DMS 273 (cell line): ENCODE data around the gene POMGNT2.
"Not testable (repeated sequence)": the region's sequence is repeated elsewhere in the genome, so short reads cannot be mapped to it uniquely, and the experiment has no call there.

Source experiments
- DNase-seq: peaks from one replicate; lab custom pipeline; 2025; ENCODE audit not compliant: unreplicated experiment; lab: John Stamatoyannopoulos, UW

Gene POMGNT2

GRCh38 chr3:43077261-43077660, 28.6 kb downstream of the POMGNT2 start:
- DNase-seq = no peak

GRCh38 chr3:43076857-43077256, 29.0 kb downstream of the POMGNT2 start:
- no peak for DNase-seq

GRCh38 chr3:43075904-43076661, 29.8 kb downstream of the POMGNT2 start:
- DNase-seq = no peak

GRCh38 chr3:43074901-43075689, 30.8 kb downstream of the POMGNT2 start:
- no peak for DNase-seq

GRCh38 chr3:43074482-43074881, 31.4 kb downstream of the POMGNT2 start:
- DNase-seq = no peak

GRCh38 chr3:43073836-43074220, 32.1 kb downstream of the POMGNT2 start:
- DNase-seq = no peak

GRCh38 chr3:43073116-43073835, 32.6 kb downstream of the POMGNT2 start:
- DNase-seq = no peak

GRCh38 chr3:43072361-43072760, 33.5 kb downstream of the POMGNT2 start:
- DNase-seq = no peak

- peak; percentile 6 for DNase-seq
These were observed 34.5 kb downstream of the POMGNT2 start for GRCh38 chr3:43071313-43071893.

GRCh38 chr3:43070670-43071069, 35.2 kb downstream of the POMGNT2 start:
- DNase-seq = not testable (repeated sequence)

- no peak for DNase-seq
These were observed 42.8 kb downstream of the POMGNT2 start for GRCh38 chr3:43063114-43063513.

GRCh38 chr3:43062564-43063040, 43.3 kb downstream of the POMGNT2 start:
- no peak for DNase-seq

- DNase-seq = no peak
These were observed 43.8 kb downstream of the POMGNT2 start for GRCh38 chr3:43062040-43062563.

GRCh38 chr3:43061101-43061895, 44.6 kb downstream of the POMGNT2 start:
- DNase-seq = no peak

GRCh38 chr3:43059456-43059855, 46.4 kb downstream of the POMGNT2 start:
- DNase-seq = no peak

GRCh38 chr3:43055806-43056770, 49.8 kb downstream of the POMGNT2 start:
- DNase-seq = no peak

- no peak for DNase-seq
These were observed 50.5 kb downstream of the POMGNT2 start for GRCh38 chr3:43055393-43055792.

- no peak for DNase-seq
These were observed 51.1 kb downstream of the POMGNT2 start for GRCh38 chr3:43054754-43055153.

- no peak for DNase-seq
These were observed 52.6 kb downstream of the POMGNT2 start for GRCh38 chr3:43053291-43053690.
